Stomach (tissue), 4 donors: ENCODE data around the gene UNC45B.

Experiments
- CTCF ChIP-seq, 7 experiments: fragments of 450-650 bp in 4 of 7; fragments of 200-600 bp in 3 of 7; sonication (generic) in 3 of 7; IDR thresholded peaks; one replicate each; pipeline ENCODE4 v1.5.1; 2016 to 2019; ENCODE audit warnings: antibody characterized with exemption in 7 of 7, control low read depth in 2 of 7, mild to moderate bottlenecking in 1 of 7
- EP300 ChIP-seq: sonication (generic); formaldehyde crosslinking; IDR thresholded peaks from one replicate; pipeline ENCODE4 v1.6.1; 2017; ENCODE audit warnings: antibody characterized with exemption
- POLR2A ChIP-seq, 4 donors: fragments of 450-650 bp; IDR thresholded peaks; one replicate each; pipeline ENCODE4 v1.6.1; 2016; ENCODE audit warnings: antibody characterized with exemption in 4 of 4, control low read depth in 2 of 4, mild to moderate bottlenecking in 1 of 4, moderate library complexity in 1 of 4
- POLR2AphosphoS5 ChIP-seq, 3 donors: sonication (generic); formaldehyde crosslinking; IDR thresholded peaks; one replicate each; pipeline ENCODE4 v1.6.1; 2016; ENCODE audit warnings: antibody characterized with exemption in 3 of 3

- TF ChIP-seq CTCF (IDR thresholded peaks at IDR 0.05) (no peak), POLR2A (IDR thresholded peaks at IDR 0.05) (no peak), POLR2AphosphoS5 (IDR thresholded peaks at IDR 0.05) (no peak), EP300 (no peak)
Measured at GRCh38 chr17:35235289-35235688, 87.7 kb downstream of the UNC45B start.
